ENCODE results near the gene NACC2.

- TF ChIP-seq CTCF (IDR thresholded peaks at IDR 0.05), result no peak
- TF ChIP-seq ZFX (IDR thresholded peaks at IDR 0.05; ENCODE audit: borderline replicate concordance), result no peak
Measured at GRCh38 chr9:136009516-136009915, 85.6 kb downstream of the NACC2 start.

Measured in 22Rv1 (cell line).